HepG2 (cell line): ENCODE data around the gene NGF. TPM values are rescaled to one million over a fixed set of nuclear protein-coding genes. Genes with fewer than 3 reads are reported as not detected.

Experiments used
- ATAC-seq: fragments of 200-7000 bp; cut with Tn5 transposase; 3 replicates; pipeline ENCODE4 v1.9.1; 2020; ENCODE audit warnings: mild to moderate bottlenecking, moderate library complexity
- BruUV-seq: library from RNA; stranded (reverse); fragments of 400-500 nt; replicated peaks from 2 replicates; lab custom pipeline; 2021; lab: Mats Ljungman, UMichigan
- CTCF ChIA-PET: fragments of 300-600 bp; formaldehyde crosslinking; extraction: SDS; loops from one replicate; lab custom pipeline; 2021; ENCODE audit warnings: low total read pairs, inconsistent platforms, low intra/inter-chr PET ratio; lab: Yijun Ruan, JAX
- POLR2A ChIA-PET: fragments of 350-600 bp; sonication (Branson Sonifier 250); formaldehyde crosslinking; loops from one replicate; lab custom pipeline; 2020; ENCODE audit warnings: antibody characterized with exemption, inconsistent platforms; lab: Yijun Ruan, JAX
- DNase-seq: peaks from one replicate; pipeline ENCODE4 v3.0.0-alpha.2; 2015; ENCODE audit warnings: low spot score
- FAIRE-seq: peaks from 3 replicates; lab custom pipeline; 2011; peaks lifted over from hg19 to GRCh38; lab: Jason Lieb, UNC
- H2AFZ ChIP-seq: one replicate; pipeline ENCODE4 v1.6.1; 2011; ENCODE audit warnings: low read length, inconsistent platforms
- H3K27ac ChIP-seq: fragments of 300-600 bp; 3 replicates; pipeline ENCODE4 v1.8.0; 2011; ENCODE audit warnings: mixed run types, mild to moderate bottlenecking, mixed read lengths, low read length, inconsistent platforms; ENCODE audit not compliant: insufficient read depth; ENCODE audit errors: extremely low read length
- H3K27me3 ChIP-seq, 2 experiments: fragments of 200-600 bp in 1 of 2; 2 replicates in 1 of 2; 3 replicates in 1 of 2; pipeline versions ENCODE4 v1.6.0 to v1.8.0; 2011; ENCODE audit warnings: low read length in 2 of 2, mild to moderate bottlenecking in 2 of 2, moderate library complexity in 2 of 2, inconsistent platforms in 1 of 2; ENCODE audit not compliant: insufficient read depth in 2 of 2, control insufficient read depth in 1 of 2
- H3K36me3 ChIP-seq, 2 experiments: fragments of 200-600 bp in 1 of 2; replicated peaks in 1 of 2; 2 replicates in 1 of 2; 3 replicates in 1 of 2; pipeline versions ENCODE4 v1.5.1 to v1.8.0; 2011; ENCODE audit warnings: low read length in 2 of 2, inconsistent platforms in 1 of 2; ENCODE audit not compliant: insufficient read depth in 2 of 2, control insufficient read depth in 1 of 2
- H3K4me1 ChIP-seq: 2 replicates; pipeline ENCODE4 v1.5.1; 2012; ENCODE audit warnings: low read length, inconsistent platforms; ENCODE audit not compliant: insufficient read depth
- H3K4me2 ChIP-seq: 2 replicates; pipeline ENCODE4 v1.6.0; 2011; ENCODE audit warnings: low read depth, low read length, inconsistent platforms
- H3K4me3 ChIP-seq, 3 experiments: fragments of 200-600 bp in 1 of 3; sonication (generic), shearing (Covaris generic) in 1 of 3; replicated peaks in 1 of 3; 2 replicates each; pipeline ENCODE4 v1.5.1; 2011 to 2016; ENCODE audit warnings: low read length in 3 of 3, inconsistent platforms in 2 of 3, low read depth in 2 of 3, mild to moderate bottlenecking in 2 of 3, control low read depth in 1 of 3, mixed read lengths in 1 of 3; ENCODE audit not compliant: insufficient read depth in 1 of 3
- H3K79me2 ChIP-seq: one replicate; pipeline ENCODE4 v1.6.1; 2011; ENCODE audit warnings: low read length, inconsistent platforms; ENCODE audit not compliant: insufficient read depth
- H3K9ac ChIP-seq: 2 replicates; pipeline ENCODE4 v1.6.0; 2011; ENCODE audit warnings: mild to moderate bottlenecking, low read depth, low read length, inconsistent platforms; ENCODE audit not compliant: insufficient read depth
- H3K9me3 ChIP-seq: 2 replicates; pipeline ENCODE4 v1.5.1; 2012; ENCODE audit warnings: mild to moderate bottlenecking, low read length
- H4K20me1 ChIP-seq: 2 replicates; pipeline ENCODE4 v1.6.0; 2011; ENCODE audit warnings: inconsistent platforms, mild to moderate bottlenecking, low read length, moderate library complexity; ENCODE audit not compliant: insufficient read depth
- AKNA ChIP-seq: sonication (generic); formaldehyde crosslinking; IDR thresholded peaks from 2 replicates; pipeline ENCODE4 v1.4.0; 2020; ENCODE audit warnings: missing genetic modification reagents, borderline replicate concordance
- HCFC1 ChIP-seq: fragments of 150-350 bp; IDR thresholded peaks from 2 replicates; pipeline ENCODE4 v1.6.1; 2014; ENCODE audit warnings: low read depth, low read length
- HIC2 ChIP-seq: sonication (generic); formaldehyde crosslinking; IDR thresholded peaks from 2 replicates; pipeline ENCODE4 v1.9.0; 2022; ENCODE audit warnings: low read depth, missing genetic modification reagents
- IRF1 ChIP-seq: sonication (generic); formaldehyde crosslinking; IDR thresholded peaks from 2 replicates; pipeline ENCODE4 v1.4.0; 2020; ENCODE audit warnings: low read depth, mild to moderate bottlenecking, missing genetic modification reagents
- KAT7 ChIP-seq: IDR thresholded peaks from 2 replicates; pipeline ENCODE4 v1.6.1; 2018; ENCODE audit warnings: borderline replicate concordance, missing compliant biosample characterization
- PAF1 ChIP-seq: IDR thresholded peaks from 2 replicates; pipeline ENCODE4 v1.6.1; 2016; ENCODE audit warnings: missing genetic modification reagents, missing compliant biosample characterization
- SYNCRIP ChIP-seq: fragments of 200-400 bp; formaldehyde crosslinking; IDR thresholded peaks from 2 replicates; pipeline ENCODE4 v1.6.1; 2018; ENCODE audit warnings: mild to moderate bottlenecking, low read depth, low read length; ENCODE audit not compliant: insufficient read depth
- TOE1 ChIP-seq: sonication (generic); formaldehyde crosslinking; IDR thresholded peaks from 2 replicates; pipeline ENCODE4 v1.4.0; 2020; ENCODE audit warnings: mild to moderate bottlenecking, missing genetic modification reagents
- ZNF280D ChIP-seq: sonication (generic); formaldehyde crosslinking; IDR thresholded peaks from 2 replicates; pipeline ENCODE4 v1.5.1; 2020; ENCODE audit warnings: mild to moderate bottlenecking, missing genetic modification reagents
- ZNF569 ChIP-seq: sonication (generic); formaldehyde crosslinking; IDR thresholded peaks from 2 replicates; pipeline ENCODE4 v1.5.0; 2020; ENCODE audit warnings: mild to moderate bottlenecking, missing genetic modification reagents, moderate library complexity, borderline replicate concordance
- ZNF629 ChIP-seq: sonication (generic); formaldehyde crosslinking; conservative IDR thresholded peaks from 2 replicates; pipeline ENCODE4 v1.5.0; 2020; ENCODE audit warnings: missing genetic modification reagents
- ZNF841 ChIP-seq: sonication (generic); formaldehyde crosslinking; IDR thresholded peaks from 2 replicates; pipeline ENCODE4 v1.8.1; 2023; ENCODE audit warnings: missing genetic modification reagents, borderline replicate concordance
- WGBS: methylation state at CpG from one replicate; pipeline ENCODE4 v1.1.6; 2017; ENCODE audit warnings: low lambda C conversion rate; 5-methylcytosine and 5-hydroxymethylcytosine counted together
- in situ Hi-C: cut with HindIII; loops from 2 replicates; pipeline ENCODE4 v1.10.0; 2017; ENCODE audit warnings: low pct_unique_long_range_greater_than_20kb; ENCODE audit not compliant: extremely low pct_ligation_motif_present
- intact Hi-C: fragments of 100-400 bp; cut with micrococcal nuclease; formaldehyde crosslinking; loops from one replicate; pipeline ENCODE4 v1.10.0; 2022; ENCODE audit not compliant: unreplicated experiment
- polyA plus RNA-seq, 8 experiments: library from polyadenylated mRNA; depleted of rRNA in 3 of 8; stranded (reverse) in 7 of 8; unstranded in 1 of 8; fragments of >200 nt; fragmentation: Illumina TruSeq in 4 of 8; extraction: Trizol in 4 of 8; gene quantifications; 2 replicates each; pipeline versions ENCODE4 v1.2.1 to v1.2.3, GENCODE V29; 2011 to 2016; ENCODE audit warnings: low read depth in 4 of 8, missing spikeins in 1 of 8, mixed read lengths in 1 of 8; ENCODE audit not compliant: insufficient read depth in 1 of 8
- total RNA-seq, 5 experiments: library from RNA; depleted of rRNA; stranded (reverse); fragments of >200 nt; fragmentation: Illumina TruSeq; extraction: Trizol; gene quantifications; 2 replicates each; pipeline ENCODE4 v1.2.3, GENCODE V29; 2016; ENCODE audit warnings: low read depth in 1 of 5

NGF gene
- total and polyA plus RNA-seq, 2 of the 13 experiments (the other 11 are each of a cell fraction or from before 2014, with no cell fraction given) = not detected

- no peaks in the 10 kb centered on the region for H3K36me3 ChIP-seq
- TF ChIP-seq SYNCRIP (no peak), TOE1 (CRISPR knock-in tag) (no peak), ZNF629 (no peak), ZNF569 (CRISPR knock-in tag) (no peak), AKNA (no peak), ZNF280D (CRISPR knock-in tag) (no peak), ZNF841 (CRISPR knock-in tag) (no peak), KAT7 (CRISPR knock-in tag) (no peak), IRF1 (CRISPR knock-in tag) (no peak), HIC2 (CRISPR knock-in tag) (no peak), PAF1 (CRISPR knock-in tag) (no peak), HCFC1 (no peak)
These were observed 56.9 kb downstream of the NGF start for GRCh38 chr1:115281143-115281542.

More at GRCh38 chr1:115281143-115281542, 56.9 kb downstream of the NGF start:
- WGBS = 88% methylated on average over 2 of the region's 2 CpGs
- CTCF ChIA-PET = no interaction called here
- POLR2A ChIA-PET = no interaction called here
- Histone ChIP-seq H3K4me1 (no peaks in the 10 kb centered on the region), H4K20me1 (no peaks in the 10 kb centered on the region), H3K4me2 (no peak overlapping the region), H3K9me3 (peaks cover 17% of the 10 kb centered on the region), H3K27ac (no peak overlapping the region), H3K4me3 (no peak overlapping the region), H3K27me3 (no peaks in the 10 kb centered on the region), H3K9ac (no peak overlapping the region), H3K79me2 (no peaks in the 10 kb centered on the region), H2AFZ (no peak overlapping the region)
- intact Hi-C loops (no loop called here), in situ Hi-C loops (no loop called here)
- FAIRE-seq (no peak), ATAC-seq (no peak), DNase-seq (no peak)
- BruUV-seq = no TSS peak
